ENCODE results near the gene HEATR1.
"Not testable (repeated sequence)": the region's sequence is repeated elsewhere in the genome, so short reads cannot be mapped to it uniquely, and the experiment has no call there.

HEATR1 gene

DNA sequence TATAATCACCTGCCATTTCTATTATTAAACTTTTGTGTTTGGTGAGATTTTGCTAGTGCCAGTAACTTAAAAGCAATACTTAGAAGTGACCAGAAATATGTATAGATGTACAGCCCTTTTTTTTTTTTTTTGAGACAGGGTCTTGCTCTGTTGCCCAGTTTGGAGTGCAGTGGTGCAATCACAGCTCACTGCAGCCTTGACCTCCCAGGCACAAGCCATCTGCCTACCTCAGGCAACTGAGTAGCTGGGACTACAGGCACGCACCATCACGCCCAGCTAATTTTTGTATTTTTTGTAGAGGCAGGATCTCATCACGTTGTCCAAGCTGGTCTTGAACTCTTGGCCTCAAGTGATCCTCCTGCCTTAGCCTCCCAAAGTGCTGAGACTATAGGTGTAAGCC, 23.9 kb downstream of the HEATR1 start:
- not testable (repeated sequence) for DNase-seq

DNA sequence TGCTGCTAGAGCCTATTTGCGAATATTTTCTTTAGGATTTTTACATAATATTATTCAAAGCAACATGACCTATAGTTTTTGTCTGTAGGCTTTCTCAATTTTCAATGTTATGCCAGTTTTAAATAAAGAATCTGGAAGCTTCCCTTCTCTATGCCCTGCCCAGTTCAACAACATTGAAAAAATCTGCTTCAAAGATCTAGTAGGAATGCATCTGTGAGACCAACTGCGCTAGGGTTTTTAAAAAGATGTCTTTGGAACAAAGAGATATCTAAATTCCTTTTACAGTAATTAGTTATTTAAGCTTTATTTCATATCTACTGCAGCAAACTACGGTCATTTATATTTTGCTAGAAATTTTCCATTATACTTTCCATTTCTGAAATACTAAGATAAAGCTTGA, 25.7 kb downstream of the HEATR1 start:
- no peak for DNase-seq

DNA sequence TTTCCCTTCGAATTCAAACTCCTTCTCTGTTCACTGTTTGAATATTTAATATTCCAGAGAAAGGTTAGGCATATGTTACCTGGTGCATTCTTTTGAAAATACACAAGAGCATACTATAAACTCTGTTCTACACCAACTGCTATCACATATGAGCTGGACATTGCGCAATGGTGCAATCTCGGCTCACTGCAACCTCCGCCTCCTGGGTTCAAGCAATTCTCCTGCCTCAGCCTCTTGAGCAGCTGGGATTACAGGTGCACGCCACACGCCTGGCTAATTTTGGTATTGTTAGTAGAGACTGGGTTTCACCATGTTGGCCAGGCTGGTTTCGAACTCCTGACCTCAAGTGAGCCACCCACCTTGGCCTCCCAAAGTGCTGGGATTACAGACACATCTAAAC, 27.3 kb downstream of the HEATR1 start:
- DNase-seq, result not testable (repeated sequence)

DNA sequence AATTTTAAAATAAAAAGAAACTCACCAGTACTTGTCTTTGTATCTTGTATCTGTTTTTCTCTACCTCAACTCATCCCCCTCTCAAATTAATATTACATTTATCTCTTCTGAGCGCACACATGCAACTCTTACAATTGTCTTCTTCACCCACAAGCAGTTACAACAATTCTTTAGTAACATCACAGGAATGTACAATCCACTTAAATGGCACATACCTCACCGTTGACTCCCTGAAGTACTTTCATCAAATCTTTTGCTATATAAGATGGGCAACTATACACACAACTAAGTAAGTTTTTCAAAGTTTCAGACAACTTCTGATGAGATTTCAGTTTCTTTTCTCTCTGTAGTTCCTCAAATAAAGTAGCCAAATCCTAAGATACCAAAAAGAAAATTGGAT, 28.3 kb downstream of the HEATR1 start:
- DNase-seq, result no peak

DNA sequence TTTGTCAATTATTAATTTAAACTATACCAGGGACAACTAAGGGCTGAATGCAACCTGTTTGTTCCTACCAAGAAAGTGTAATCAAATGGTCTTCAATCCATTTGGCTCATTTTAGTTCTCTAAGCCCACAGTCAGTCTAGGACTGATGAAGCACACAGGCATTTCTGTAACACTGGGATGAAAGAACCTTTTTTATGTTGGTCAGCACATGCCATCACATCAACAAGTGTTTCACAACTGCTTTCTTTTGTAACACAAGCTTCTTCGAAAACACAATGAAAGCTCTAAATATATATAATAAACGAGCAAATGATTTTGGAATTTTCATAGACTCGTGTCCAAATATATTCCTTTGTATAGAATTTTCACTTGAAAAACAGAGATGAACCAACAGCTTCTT, 28.8 kb downstream of the HEATR1 start:
- no peak for DNase-seq

DNA sequence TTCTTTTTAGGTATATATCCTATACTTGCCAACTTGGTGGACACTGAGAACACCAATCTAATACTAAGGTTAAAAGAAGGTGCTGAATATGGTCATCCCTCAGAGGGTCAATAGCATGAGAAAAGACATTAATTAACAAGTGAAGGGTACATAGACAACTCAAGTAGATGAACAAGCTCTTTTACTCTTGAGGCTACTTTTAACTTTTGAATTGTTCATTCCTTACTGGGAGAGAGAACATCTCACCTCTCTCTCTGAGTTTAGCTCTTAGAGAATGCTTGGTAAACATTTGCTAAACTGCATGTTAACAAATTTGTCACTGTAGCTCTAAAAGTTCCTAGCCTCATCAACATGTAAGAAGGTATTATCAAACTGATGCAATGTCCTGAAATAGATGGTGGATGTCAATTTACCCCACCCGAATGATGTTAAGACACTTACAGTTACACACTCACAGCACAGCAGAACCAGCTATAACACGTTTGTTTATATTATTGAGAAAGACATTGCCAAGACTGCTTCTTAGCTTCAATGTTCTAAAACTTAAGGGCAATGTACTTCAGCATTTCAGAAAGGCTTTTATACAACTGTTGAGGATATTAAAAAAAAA, 35.9 kb downstream of the HEATR1 start:
- DNase-seq, result no peak

DNA sequence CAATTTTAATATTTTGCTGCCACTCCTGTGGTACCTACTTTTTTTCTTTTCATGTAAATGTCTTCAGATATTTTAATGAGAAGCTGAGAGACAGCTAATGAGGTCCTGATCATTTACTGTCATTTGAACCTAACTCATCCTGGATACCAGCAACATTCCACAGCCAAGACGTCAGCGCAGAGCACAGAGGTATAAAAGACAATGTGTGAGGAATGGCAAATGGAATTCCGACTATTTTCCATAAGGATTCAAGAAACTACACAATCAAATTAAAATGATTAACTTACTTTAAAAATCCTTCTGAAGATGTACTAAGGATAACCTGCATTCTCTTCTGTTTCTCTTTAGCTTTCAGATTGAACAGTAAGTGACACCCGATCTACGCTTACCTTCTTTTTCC, 38.8 kb downstream of the HEATR1 start:
- DNase-seq, result no peak

DNA sequence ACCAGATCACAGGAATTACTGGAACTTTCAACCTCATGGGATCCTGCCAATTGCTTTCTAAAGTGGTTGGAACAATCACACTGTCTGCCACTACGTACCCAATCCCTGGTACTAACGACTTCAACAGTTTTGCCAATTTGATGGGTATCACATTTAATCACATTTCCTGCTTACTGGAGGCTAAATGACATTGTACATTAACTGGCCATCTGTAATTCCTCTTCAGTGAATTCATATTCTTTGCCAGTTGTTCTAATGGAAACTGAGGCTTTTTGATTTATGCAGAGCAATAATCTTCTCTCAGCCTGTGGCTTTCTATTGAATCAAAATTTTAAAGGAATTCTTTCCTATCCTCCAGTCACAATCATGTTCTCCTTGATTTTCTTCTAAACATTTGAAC, 42.3 kb downstream of the HEATR1 start:
- no peak for DNase-seq

DNA sequence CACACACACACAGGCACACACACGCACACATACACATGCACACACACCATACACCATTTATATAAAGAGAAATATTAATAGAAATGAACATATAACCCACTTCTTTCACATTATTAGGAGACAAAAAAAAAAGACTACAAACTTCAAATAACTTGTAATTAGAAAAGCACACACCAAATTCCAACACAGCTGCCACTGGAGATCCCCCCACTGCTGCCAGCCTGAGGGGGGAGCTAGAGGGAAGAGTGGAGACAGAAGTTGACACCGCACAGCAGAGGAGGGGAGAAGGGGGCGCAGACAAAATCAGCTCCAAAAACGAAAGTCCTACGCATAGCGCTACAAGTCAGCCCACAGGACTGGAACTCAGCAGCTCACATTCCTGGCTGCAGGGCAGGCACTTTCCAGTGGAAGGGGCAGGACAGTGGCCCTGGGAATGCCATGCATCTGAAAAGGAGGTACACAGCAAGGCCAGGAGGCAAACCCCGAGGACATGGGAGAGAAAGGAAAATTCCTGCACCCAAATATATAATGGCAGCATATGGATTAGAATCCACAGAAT, 44.0 kb downstream of the HEATR1 start:
- DNase-seq, result no peak

DNA sequence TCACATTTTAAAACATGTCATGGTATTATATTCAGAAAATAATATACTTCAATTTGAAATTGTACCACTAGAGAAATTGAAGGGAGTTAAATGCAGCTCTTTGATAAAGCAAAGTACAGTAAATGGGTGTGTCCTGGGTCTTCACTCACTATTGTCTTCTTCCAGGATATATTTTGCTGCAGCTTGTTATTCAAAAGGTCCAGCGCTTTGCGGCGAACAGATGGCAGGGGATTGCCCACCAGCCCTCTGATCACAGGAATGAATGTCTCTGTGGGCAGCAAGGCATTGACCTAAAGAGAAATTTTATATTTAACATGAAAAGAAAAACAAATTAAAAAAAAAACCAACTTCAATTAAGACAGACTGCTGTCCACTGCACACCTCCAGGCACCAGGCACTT, 45.5 kb downstream of the HEATR1 start:
- no peak for DNase-seq

DNA sequence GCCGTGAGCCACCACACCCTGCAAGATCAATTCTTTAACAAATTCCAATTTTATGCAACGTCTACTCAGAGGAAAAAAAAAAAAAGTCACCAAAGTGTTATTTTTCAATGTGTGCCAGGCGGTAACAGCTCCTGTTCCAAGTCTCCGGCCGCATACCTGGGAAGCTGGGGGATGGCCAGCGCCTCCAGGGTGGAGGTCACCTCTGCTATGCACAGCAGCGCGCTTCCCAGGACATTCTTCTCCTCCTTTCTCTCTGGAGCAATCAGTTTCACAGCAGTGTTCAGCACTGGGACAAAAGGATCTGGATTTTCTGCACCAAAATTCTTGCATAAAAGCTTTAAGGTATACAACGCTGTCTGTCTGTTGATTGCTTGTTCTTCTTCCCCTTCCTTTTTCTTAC, 46.2 kb downstream of the HEATR1 start:
- DNase-seq, result no peak

DNA sequence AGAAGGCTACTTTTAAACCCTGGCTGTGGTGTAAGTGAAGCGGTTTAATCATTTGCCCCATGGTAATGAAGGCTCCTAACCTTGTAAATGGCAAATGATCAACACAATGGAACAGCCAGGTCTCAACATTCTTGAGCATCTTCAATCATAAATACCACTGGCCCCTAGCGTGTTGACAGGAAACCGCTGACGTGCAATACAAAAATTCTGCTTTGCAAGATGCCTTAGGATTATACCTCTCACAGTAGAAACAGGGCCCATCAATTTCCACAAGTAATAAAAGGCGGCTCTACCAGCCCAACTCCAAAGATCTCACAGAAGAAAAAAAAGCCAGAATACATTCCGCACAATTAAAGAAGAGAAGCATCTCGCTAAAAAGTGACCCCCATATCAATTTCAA, 47.7 kb downstream of the HEATR1 start:
- no peak for DNase-seq

DNA sequence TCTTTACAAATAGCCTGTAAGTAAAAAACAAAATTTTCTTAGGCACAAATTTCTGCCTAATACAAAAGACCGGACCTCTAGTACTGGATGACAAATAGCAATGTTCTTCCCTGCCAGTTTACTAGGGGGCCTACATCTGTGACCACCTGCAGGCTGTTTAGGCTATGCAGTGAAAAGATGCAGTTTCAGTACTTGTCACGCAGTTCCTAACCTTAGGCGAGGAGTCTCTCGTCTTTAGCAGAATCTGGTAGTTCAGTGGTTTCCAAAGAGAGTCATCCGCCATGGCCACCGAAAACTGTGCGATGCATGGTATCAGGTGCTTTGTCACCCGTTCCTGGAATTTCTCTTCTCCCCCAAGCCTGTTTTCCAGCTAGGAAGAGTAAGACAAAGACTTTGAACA, 50.9 kb downstream of the HEATR1 start:
- DNase-seq, result no peak

DNA sequence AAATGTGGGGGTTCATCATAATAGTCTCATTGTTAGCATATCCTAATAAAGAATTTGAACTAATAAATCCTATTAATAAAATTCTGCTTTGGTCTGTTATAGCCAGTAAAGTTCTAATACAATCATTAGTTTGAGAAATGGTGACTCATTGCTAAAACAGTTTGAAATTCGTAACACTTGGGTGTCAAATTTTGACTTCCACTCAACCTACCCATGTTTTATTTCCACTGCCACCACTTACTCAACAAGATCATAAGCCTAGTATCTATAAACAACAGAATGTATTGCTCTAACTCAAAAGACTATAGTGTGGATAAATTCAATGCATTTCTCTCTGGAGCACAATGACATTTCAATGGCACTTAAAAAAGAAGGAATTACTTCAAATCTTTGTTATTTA, 51.4 kb downstream of the HEATR1 start:
- DNase-seq, result no peak

DNA sequence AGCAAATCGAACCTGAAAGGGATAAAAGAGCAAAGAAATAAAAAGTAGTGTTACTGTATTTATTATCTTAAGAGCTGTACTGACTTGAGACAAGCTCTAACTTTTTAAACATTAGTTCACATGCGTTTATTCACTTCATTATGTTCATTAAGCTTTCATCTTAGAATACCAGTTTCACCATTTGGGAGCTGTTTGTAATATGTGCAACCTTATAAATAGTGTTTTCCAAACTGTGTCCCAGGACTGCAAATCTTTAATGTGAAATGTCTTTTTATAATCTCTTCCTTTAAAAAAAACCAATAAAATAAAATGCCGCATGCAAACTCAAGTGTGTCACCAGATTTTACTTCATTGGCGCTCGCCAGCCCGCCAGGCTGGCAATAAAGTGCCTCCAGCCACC, 52.2 kb downstream of the HEATR1 start:
- no peak for DNase-seq

DNA sequence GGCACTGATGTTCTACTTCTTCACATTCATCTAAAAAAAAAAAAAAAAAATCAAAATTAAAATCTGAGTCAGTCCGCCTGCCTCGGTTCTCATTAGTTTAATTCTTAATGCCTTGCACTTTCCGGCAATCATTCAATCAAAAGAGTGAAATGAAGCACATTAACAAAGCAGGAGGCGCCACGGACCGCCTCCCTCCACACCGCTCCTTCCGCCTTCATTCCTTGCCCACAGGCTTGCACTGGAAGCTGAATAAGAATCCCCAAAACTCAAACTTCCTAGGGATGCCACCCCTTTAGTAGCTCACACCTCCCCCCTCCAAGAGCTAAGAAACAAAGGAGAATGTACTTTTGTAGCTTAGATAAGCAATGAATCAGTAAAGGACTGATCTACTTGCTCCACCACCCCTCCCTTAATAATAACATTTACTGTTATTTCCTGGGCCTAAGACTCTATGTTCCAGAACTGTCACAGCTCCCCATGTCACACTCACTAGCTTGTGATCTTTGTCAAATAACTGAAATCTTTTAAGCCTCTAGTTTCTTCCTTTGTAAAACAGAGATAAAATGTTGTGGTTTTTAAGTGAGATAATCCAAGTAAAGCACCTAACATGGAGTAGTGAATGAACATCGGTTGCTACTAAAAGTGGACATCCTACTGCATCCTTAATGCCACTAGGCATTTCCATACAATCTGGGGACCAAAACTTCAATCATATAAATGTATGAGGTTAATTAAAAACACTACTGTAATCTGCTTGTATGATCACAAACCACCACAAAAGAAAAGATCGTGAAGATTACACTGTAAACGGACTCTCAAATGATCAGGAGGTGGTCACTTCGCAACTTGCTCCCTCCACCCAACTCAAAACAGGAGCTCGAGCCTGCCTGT, 53.1 kb downstream of the HEATR1 start:
- DNase-seq, result no peak

DNA sequence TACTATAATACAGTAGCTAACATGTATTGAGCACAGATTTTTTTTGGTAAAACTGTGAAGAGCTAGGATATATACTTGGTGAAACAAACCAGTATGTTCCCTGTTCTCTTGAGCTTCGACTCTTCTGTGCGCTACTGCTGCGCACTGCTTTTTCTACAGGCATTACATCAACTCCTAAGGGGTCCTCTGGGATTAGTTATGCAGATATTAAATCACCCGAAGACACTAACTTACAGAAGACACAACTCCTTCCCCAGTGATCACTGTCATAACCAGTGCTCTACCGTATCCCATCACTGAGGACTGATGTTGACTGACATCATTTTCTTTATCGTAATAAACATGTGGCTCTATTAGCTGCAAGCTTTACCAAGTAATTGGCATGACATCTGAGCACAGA, 55.9 kb downstream of the HEATR1 start:
- DNase-seq, result no peak

DNA sequence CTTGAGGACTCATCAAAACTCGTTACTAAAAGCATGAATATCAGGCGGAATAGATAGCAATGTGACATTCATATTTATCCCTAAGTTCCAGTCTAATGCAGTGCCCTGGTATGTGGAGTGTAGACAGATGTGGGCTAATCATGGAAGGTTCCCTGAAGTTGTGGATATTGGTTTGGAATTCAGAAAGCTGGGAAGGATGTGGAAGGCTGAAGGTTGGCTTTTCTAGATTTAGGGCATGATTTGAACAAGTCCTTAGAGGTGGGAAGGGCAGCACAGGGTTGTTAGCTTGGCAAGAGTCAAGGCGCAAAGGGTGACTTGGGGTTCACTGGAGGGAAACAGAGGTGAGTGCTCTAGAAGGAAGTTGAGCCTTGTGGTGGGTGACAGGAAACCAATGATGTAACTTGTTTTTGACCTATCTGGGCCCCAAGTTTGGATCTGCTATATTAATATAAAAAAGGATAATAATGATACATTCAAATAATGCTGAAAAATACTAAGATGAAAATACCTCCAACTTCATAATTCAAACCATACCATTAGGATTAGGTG, 58.6 kb downstream of the HEATR1 start:
- DNase-seq, result no peak

DNA sequence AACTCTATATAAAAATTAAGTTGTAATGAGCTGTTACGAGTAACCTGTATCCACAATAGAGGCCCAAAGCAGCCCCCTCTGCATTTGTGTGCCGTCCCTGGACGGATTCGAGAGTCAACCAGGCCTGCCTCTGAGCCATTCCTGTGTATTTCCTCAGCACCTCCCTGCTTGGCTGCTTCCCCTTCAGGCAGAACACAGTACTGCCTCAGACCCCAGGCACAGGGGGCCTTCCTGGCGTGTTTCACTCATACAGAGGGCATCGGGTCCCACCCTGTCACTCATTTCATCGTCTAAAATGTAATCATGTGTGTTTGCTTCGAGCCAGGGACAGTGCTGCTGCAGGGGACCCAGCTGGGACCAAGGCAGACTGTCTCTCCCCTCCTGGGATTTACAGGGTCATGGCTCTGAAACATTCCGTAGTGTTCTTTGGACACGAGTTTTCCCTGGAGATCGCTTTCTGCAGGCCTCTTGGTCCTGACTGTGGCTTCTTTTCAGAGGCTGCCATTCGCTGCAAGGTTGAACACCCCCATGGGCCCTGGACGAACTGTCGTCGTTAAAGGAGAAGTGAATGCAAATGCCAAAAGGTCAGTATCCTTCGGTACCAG, 61.1 kb downstream of the HEATR1 start:
- DNase-seq, result no peak

DNA sequence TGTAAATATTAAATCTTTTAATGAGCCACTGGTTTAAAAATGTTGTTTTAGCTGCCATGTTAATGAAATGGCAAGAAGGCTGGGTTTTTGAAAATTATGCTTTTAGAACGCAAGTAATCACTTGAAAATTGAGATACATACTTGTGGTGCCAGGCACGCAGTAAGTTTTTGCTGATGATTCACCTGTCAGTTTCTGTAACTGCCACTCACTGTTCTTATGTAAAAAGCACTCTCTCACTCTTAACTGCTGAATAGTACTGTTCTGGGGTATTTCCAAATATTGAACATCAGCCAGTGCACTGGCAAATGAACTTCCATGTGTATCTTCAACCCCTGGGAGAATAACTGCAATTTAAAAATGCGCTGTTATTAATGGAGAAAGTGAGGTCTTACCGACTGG, 62.6 kb downstream of the HEATR1 start:
- DNase-seq, result no peak

DNA sequence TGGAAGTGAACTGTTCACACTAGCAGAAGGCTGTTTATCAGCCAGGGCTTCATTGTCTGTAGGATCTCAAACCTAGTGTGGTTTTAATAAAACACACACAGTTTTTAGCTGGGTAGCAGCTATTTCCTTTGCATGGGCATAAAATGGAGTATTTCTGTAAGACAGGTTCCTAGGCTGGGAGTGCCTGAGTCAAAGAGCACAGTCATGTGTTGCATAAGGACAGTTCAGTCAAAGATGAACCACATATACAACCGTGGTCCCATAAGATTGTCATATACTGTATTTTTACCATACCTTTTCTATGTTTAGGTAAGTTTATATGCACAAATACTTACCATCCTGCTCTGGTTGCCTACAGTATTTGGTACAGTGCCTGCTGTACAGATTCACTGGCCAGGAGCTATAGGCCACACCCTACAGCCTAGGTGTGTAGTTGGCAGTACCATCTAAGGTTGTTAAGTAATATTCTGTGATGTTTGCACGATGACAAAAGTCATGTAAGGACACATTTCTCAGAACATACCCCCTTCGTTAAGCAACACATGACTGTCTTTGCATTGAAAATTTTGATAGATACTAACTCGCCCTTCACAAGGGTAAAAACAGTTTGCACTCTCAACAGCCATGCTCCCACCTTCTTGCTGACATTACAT, 63.4 kb downstream of the HEATR1 start:
- no peak for DNase-seq

DNA sequence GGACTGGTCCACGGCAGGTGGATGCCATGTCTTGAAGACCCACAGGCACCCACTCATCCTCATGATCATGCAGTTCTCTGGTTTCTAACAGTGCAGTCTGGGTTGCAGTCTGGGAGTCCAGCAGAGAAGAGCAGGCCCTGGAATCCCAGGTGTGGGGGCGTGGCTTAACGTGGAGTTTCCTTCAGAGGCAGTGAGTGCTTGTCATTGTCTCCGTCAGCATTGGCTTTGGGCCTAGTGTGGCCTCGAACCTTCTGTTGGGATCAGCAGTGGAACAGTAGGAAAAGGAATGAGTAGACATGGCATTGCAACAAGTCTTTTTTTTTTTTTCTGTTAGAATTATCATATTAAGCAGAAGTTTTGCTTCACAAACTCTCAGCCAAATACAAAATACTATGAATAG, 67.8 kb downstream of the HEATR1 start:
- DNase-seq, result no peak

DNA sequence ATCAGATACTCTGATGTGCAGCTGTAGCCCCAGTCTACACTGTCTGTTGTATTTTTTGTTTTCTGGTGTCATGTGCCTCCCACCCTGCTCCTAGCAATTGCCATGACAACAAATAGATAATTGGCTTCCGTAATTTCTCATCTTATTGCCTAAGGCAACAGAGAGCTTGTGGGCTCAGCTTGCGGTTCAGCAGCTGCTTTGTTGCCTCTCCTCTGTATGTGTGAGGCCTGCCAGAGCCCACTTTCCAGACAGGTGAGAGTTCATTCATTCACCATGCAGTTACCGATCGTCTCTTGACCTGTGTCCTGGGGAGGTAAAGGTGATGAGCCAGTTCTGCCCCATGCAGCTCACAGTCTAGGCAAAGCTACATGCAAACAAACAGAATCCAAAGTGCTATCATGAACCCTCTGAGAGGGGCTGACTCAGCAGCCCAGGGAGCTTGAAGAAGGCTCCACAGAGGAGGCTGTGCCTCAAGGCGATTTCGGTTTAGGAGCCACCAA, 68.6 kb downstream of the HEATR1 start:
- DNase-seq, result no peak

Data from DMS 273 treated with DMSO at 0.1 percent for 48 hours (cell line).